Measurements from ENCODE around the gene WFIKKN2.

Gene WFIKKN2

GRCh38 chr17:50813583-50813982 is 21.8 kb upstream of the WFIKKN2 start:
- no peak for DNase-seq

- DNase-seq = no peak
Measured at GRCh38 chr17:50815400-50815799, 20.0 kb upstream of the WFIKKN2 start.

GRCh38 chr17:50816271-50816670 is 19.1 kb upstream of the WFIKKN2 start:
- DNase-seq = no peak

- DNase-seq = peak; percentile 66
Measured at GRCh38 chr17:50816771-50817751, 18.3 kb upstream of the WFIKKN2 start.

GRCh38 chr17:50817838-50818237 is 17.5 kb upstream of the WFIKKN2 start:
- DNase-seq = no peak

GRCh38 chr17:50818261-50818660 is 17.1 kb upstream of the WFIKKN2 start:
- DNase-seq = no peak

GRCh38 chr17:50818921-50819657 is 16.3 kb upstream of the WFIKKN2 start:
- DNase-seq = no peak

GRCh38 chr17:50820651-50821050 is 14.7 kb upstream of the WFIKKN2 start:
- no peak for DNase-seq

- no peak for DNase-seq
Measured at GRCh38 chr17:50822550-50822949, 12.8 kb upstream of the WFIKKN2 start.

- no peak for DNase-seq
Measured at GRCh38 chr17:50824429-50824828, 11.0 kb upstream of the WFIKKN2 start.

GRCh38 chr17:50825188-50825587 is 10.2 kb upstream of the WFIKKN2 start:
- DNase-seq = no peak

- DNase-seq = no peak
Measured at GRCh38 chr17:50828508-50829170, 6.7 kb upstream of the WFIKKN2 start.

GRCh38 chr17:50829332-50829731 is 6.1 kb upstream of the WFIKKN2 start:
- no peak for DNase-seq

- no peak for DNase-seq
Measured at GRCh38 chr17:50830352-50830751, 5.0 kb upstream of the WFIKKN2 start.

- DNase-seq = no peak
Measured at GRCh38 chr17:50830994-50831393, 4.4 kb upstream of the WFIKKN2 start.

- DNase-seq = no peak
Measured at GRCh38 chr17:50831471-50831928, 3.9 kb upstream of the WFIKKN2 start.

GRCh38 chr17:50832267-50832863 is 3.0 kb upstream of the WFIKKN2 start:
- no peak for DNase-seq

GRCh38 chr17:50832864-50833381 is 2.5 kb upstream of the WFIKKN2 start:
- no peak for DNase-seq

GRCh38 chr17:50833510-50834428 is 1.6 kb upstream of the WFIKKN2 start:
- no peak for DNase-seq

GRCh38 chr17:50834429-50835300 is 721 bp upstream of the WFIKKN2 start:
- no peak for DNase-seq

Data from CD4-positive, alpha-beta T cell treated with Interleukin-12 subunit alpha and Interleukin-12 subunit beta, for 1 hour (primary cell).